Measurements from ENCODE around the gene LRCH1. TPM values are rescaled to one million over a fixed set of nuclear protein-coding genes. Genes with fewer than 3 reads are reported as not detected.

LRCH1 gene
- total RNA-seq, 6 experiments from 2014 or later: 11.3 to 13.9 (median 12.5) TPM

- Mint-ChIP-seq H3K27ac (no peak overlapping the region), H3K27me3 (ENCODE audit: insufficient read depth) (peaks cover 1% of the 10 kb centered on the region; the same call in 1 of the 2 replicates), H3K9me3 (no peaks in the 10 kb centered on the region), H3K36me3 (ENCODE audit: low read depth) (no peaks in the 10 kb centered on the region; the same call in 1 of the 2 replicates), H3K4me1 (ENCODE audit: low read depth) (no peaks in the 10 kb centered on the region; the same call in 1 of the 2 replicates), H3K4me3 (no peak overlapping the region)
- no peak for DNase-seq
- TF ChIP-seq CTCF (IDR thresholded peaks at IDR 0.05): no peak
These were observed 164.3 kb downstream of the LRCH1 start for GRCh38 chr13:46717275-46717674.

GRCh38 chr13:46717856-46718255 is 164.9 kb downstream of the LRCH1 start:
- TF ChIP-seq CTCF (IDR thresholded peaks at IDR 0.05): no peak
- Mint-ChIP-seq H3K27me3 (ENCODE audit: insufficient read depth) (peaks cover 1% of the 10 kb centered on the region; the same call in 1 of the 2 replicates), H3K36me3 (ENCODE audit: low read depth) (peaks cover under 1% of the 10 kb centered on the region; the same call in 1 of the 2 replicates), H3K9me3 (no peaks in the 10 kb centered on the region), H3K4me3 (no peak overlapping the region), H3K4me1 (ENCODE audit: low read depth) (no peaks in the 10 kb centered on the region; the same call in 1 of the 2 replicates), H3K27ac (no peak overlapping the region)
- DNase-seq: no peak

- Mint-ChIP-seq H3K27ac (peak overlapping the region; percentile 18; the same call in 1 of the 2 replicates), H3K4me3 (no peak overlapping the region), H3K36me3 (ENCODE audit: low read depth) (peaks cover 17% of the 10 kb centered on the region), H3K4me1 (ENCODE audit: low read depth) (no peaks in the 10 kb centered on the region; the same call in 1 of the 2 replicates), H3K27me3 (ENCODE audit: insufficient read depth) (peaks cover 1% of the 10 kb centered on the region; the same call in 1 of the 2 replicates), H3K9me3 (no peaks in the 10 kb centered on the region)
- DNase-seq: no peak
- TF ChIP-seq CTCF (IDR thresholded peaks at IDR 0.05): no peak
These were observed 167.2 kb downstream of the LRCH1 start for GRCh38 chr13:46720189-46720588.

- H3K4me1 Mint-ChIP-seq (ENCODE audit: low read depth): no peaks in the 10 kb centered on the region; the same call in 1 of the 2 replicates
- peaks cover 17% of the 10 kb centered on the region for H3K36me3 Mint-ChIP-seq (ENCODE audit: low read depth)
- H3K27ac Mint-ChIP-seq: no peak overlapping the region
- peaks cover 1% of the 10 kb centered on the region; the same call in 1 of the 2 replicates for H3K27me3 Mint-ChIP-seq (ENCODE audit: insufficient read depth)
- TF ChIP-seq CTCF (IDR thresholded peaks at IDR 0.05): peak; percentile 86
- no peak overlapping the region for H3K4me3 Mint-ChIP-seq
- no peaks in the 10 kb centered on the region for H3K9me3 Mint-ChIP-seq
- peak; percentile 36 for DNase-seq
These were observed 168.1 kb downstream of the LRCH1 start for GRCh38 chr13:46721054-46721453.

- Mint-ChIP-seq H3K36me3 (ENCODE audit: low read depth) (peaks cover 23% of the 10 kb centered on the region), H3K4me3 (no peak overlapping the region), H3K27ac (no peak overlapping the region), H3K27me3 (ENCODE audit: insufficient read depth) (no peaks in the 10 kb centered on the region; the same call in 1 of the 2 replicates), H3K9me3 (no peaks in the 10 kb centered on the region), H3K4me1 (ENCODE audit: low read depth) (no peaks in the 10 kb centered on the region)
- no peak for DNase-seq
- no peak for TF ChIP-seq CTCF (IDR thresholded peaks at IDR 0.05)
These were observed 173.4 kb downstream of the LRCH1 start for GRCh38 chr13:46726347-46726746.
